Fibroblast of skin of abdomen (primary cell): ENCODE results near the gene HNRNPH3. TPM values are rescaled to one million over a fixed set of nuclear protein-coding genes. Genes with fewer than 3 reads are reported as not detected.
A peak's percentile ranks its signal among the peaks of the same experiment; 100 is the strongest.
"Not testable (repeated sequence)": the region's sequence is repeated elsewhere in the genome, so short reads cannot be mapped to it uniquely, and the experiment has no call there.

Source experiments
- DNase-seq: peaks from one replicate; pipeline ENCODE4 v3.0.0-alpha.2; 2013
- polyA plus RNA-seq, 2 experiments: library from polyadenylated mRNA; unstranded; fragments of 120-200 nt; gene quantifications; one replicate each; pipeline ENCODE4 v1.2.1, GENCODE V29; 2013; ENCODE audit not compliant: insufficient read length in 2 of 2

The HNRNPH3 gene
- polyA plus RNA-seq (2013, experiment 1 of 2; ENCODE audit: insufficient read length), result 228 TPM
- 213 TPM for polyA plus RNA-seq (2013, experiment 2 of 2; ENCODE audit: insufficient read length)

DNA sequence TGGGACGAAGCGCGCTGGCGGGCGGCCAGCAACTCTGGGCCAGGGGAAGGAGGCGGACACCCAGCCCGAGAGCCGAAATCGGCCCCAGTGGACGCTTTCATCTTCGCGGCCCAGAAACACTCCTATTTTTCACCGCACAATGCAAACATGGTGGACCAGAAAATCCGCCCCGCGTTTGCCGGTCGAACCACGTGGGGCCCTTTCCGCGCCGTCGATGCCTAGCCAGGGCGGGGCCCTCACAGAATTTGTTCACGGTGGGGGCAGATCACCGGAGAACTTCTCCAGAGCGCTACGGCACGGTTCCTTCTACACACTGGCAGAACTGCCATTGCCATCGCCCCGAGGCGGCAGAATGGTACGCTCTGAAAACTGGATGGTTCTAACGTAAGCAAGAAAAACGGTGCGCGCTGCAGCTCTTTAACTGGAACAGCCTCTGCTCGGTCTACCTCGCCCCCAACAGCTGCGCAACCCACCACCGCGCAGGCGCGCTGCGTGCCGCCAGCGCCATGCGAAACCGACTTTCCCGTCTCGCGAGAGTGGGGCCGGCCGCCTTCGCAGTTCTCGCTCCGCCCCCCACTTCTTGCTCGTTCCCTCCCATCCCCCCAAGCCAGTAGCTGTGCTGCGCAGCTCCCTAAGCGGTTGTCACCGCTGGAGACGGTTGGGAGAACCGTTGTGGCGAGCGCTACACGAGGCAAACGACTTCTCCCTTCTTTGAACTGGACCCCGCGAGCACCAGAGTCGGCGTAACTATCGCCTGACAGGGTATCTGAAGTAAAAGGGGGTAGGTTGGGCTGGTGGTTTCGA, at the start of gene HNRNPH3:
HNRNPH3 (plus strand) TSS at position 610 of the 804 bp plus-strand sequence. CDS start 5,158 bp downstream, outside the sequence.
- DNase-seq, result peak; percentile 98

DNA sequence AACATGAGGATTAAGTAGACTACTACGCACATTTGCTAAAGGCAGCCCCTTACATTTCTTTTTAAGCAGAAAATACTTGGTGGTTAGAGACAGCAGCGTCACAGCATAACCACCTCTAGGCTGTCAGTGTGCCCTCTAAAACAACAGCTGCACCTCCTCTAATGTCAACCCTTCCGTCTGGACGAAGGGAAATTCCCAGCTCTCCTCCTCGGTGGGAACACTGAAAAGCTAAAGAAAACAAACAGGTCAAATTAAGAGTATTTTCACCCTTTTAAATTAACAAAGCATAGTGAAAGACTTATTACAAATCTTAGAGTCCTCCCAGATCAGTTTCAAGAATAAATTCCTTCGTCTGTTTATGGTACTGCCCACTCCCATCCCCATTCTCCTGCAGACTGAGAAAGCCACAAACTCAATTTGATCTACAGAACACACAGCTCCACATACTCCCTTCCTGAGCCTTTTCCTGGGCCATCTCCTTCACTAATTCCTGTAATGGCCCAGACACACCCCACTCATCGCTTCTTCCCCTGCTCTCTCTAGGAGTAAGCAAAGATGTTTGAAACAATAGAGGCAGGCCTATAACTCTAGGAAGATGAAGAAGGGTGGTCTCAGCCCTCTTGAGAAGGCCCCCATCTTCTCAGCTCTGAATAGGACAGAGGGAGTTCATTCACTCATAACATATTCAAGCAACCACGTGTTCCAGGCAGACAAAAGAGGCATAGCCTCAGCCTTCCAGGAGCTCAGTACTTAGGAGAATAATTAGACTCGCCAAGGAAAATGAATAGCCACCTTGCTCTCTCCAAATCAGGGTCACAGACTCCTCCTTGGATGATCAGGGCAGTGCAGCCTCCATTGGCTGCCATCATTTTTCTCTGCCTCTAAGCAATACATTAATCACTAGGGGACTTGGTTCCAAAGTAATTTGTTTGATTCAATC, 47.5 kb upstream of the HNRNPH3 start:
- no peak for DNase-seq

DNA sequence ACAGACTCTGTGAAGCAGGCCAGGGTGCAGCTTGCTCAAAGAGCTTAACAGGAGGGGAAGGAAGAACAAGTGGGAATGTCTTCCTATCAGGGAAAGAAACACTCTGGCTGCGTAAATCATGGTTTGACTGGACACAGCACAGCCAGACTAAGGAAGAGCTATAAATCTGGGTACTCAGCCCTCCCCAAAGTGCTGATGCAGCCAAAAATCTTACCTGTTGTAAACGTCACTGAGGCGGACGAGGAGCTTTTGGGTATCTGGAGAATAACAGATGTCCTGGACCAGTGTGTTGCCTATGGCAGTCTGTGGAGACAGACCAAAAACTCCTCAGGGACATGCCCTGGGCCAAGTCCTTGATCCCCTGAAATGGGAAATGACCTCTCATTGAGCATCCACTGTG, 43.1 kb upstream of the HNRNPH3 start:
- no peak for DNase-seq

- no peak for DNase-seq
These were observed 41.1 kb upstream of the HNRNPH3 start for GRCh38 chr10:68290736-68291135.

GRCh38 chr10:68296843-68297663, 34.8 kb upstream of the HNRNPH3 start:
- DNase-seq, result peak; percentile 52

- no peak for DNase-seq
These were observed 30.6 kb upstream of the HNRNPH3 start for GRCh38 chr10:68301301-68301700.

DNA sequence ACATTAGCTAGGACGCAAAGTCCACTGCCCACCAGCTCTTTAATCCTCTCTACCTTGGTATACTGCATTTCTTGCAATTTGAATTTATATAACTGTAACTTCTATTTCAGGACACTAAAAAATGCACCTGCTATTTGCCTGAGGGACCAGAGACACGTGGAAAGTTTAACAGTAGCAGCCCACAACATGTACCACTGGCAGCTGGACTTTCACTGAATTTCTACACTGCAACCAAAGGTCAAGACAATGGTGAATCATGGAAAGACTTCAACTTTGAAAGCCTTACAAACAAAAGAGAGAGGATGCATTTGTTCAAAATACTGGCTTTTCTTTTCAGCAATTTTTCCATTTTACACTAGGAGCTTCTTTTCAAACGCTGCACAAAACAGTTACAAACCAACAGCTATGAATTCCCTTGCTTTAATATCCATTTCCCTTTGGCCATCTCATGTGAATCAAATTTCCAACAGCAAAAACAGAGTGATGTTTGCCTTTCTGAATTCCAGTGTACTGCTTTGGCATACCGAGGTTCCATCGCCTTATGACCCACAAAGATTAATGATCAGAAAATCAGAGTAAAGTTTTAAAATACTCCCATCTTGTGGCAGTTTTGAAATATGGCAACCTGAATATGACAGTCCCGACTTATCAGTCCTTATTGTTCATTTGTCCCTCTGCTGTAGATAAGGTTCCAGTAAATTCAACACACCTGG, 29.9 kb upstream of the HNRNPH3 start:
- DNase-seq, result peak; percentile 63

GRCh38 chr10:68302503-68302823, 29.4 kb upstream of the HNRNPH3 start:
- no peak for DNase-seq

- DNase-seq, result no peak
These were observed 29.0 kb upstream of the HNRNPH3 start for GRCh38 chr10:68302871-68303270.

GRCh38 chr10:68303849-68304412, 27.9 kb upstream of the HNRNPH3 start:
- DNase-seq, result no peak

DNA sequence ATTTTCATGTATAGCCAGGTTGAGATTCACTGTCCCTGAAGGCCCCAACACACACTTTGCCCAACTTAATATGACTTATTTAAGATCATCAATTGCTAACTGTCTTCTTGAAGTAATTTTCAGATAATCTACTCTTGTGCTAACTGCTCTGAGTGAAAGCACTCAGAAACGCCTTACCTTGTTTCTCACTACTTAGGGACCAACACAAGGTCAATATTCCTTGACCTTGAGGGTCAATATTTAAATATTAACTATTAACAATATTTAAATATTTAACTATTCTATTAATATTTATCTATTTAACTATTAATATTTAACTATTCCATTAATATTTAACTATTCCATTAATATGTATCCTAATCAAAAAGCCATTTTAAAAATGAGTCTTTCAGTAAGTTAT, 26.0 kb upstream of the HNRNPH3 start:
- DNase-seq, result no peak

DNA sequence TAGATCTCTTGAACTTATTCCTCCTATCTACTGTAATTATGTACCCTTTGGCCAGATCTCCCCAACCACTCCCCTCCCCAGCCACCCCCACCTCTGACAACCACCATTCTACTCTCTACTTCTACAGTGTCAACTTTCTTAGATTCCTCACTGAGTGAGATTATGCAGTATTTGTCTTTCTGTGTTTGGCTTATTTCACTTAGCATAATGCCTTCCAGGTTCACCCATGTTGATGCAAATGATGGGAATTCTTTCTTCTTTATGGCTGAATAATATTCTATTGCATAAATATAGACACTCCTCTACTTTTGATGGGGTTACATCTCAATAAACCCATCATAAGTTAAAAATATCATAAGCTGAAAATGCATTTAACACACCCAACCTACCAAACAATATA, 21.3 kb upstream of the HNRNPH3 start:
- no peak for DNase-seq

DNA sequence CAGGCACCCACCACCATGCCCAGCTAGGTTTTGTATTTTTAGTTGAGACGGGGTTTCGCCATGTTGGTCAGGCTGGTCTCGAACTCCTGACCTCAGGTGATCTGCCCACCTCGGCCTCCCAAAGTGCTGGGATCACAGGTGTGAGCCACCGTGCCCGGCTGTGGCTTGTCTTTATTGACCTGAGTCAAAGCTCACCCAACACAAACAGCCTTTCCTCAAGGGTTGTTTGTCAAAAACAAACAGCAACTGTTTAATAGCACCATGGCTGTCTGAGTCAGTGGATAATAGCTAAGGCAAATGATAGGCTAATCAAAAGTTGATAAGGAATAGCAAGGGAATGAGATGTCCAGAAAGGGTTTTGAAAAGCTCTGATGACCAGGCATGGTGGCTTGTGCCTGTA, 16.9 kb upstream of the HNRNPH3 start:
- not testable (repeated sequence) for DNase-seq

DNA sequence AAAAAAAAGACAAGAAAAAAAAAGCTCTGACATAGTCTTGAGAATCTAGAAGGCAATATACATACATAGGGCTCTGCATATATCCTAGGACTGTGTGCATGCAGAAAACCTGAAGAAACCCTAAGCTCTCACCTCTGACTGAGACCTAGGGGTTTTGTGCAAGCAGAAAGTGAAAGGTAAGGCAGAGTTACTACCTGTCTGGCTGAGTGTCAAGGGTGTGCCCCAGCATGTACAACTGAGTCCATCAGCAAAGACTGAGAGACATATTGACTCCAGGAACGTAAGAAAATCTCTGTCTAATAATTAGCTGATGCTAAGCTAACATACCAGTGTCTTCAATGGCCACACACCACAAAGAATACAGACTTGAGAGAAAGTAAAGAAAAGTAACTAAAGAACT, 16.3 kb upstream of the HNRNPH3 start:
- no peak for DNase-seq

- DNase-seq, result no peak
These were observed 13.4 kb upstream of the HNRNPH3 start for GRCh38 chr10:68318331-68319059.

GRCh38 chr10:68324396-68324795, 7.5 kb upstream of the HNRNPH3 start:
- DNase-seq, result not testable (repeated sequence)

DNA sequence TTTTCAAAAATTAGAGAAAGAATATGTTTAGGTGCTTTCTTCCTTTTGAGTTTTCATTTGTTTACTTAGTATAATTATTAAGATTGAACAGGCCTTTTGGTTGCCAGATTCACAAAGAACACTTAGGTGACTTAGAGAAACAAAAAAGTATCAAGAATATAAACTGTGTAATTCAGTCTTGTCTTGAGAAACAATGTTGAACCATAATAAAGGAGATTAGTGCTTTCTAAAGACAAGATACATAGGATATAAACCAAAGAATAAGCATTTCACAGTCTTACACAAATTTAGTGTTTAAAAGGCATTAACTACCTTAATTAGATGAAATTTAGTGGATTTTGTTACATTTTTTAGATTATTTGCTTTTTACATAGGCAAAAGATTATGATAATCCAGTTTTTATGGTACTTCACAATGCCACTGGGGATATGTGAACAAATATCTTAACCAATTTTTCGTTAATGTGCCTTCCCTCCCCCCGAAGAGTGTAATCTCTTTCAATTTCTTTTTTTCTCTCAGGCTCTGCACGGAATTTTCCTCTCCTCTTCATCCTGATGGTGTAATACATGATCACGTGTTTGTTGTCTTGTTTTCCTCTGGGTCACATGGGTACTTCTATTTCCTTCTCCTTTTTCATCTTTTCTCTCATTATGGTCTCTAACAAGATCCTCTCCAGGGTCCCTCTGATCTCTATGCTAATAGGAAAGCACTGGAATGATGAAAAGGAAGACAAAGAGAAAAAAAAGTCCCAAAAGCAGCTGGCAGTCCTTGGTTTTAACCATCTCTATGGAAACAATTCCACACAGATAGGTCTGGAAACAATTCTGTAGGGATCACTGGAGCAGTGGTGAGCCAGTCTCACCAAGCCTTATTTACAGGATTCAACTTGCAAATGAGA, 3.7 kb upstream of the HNRNPH3 start:
- DNase-seq, result peak; percentile 66

DNA sequence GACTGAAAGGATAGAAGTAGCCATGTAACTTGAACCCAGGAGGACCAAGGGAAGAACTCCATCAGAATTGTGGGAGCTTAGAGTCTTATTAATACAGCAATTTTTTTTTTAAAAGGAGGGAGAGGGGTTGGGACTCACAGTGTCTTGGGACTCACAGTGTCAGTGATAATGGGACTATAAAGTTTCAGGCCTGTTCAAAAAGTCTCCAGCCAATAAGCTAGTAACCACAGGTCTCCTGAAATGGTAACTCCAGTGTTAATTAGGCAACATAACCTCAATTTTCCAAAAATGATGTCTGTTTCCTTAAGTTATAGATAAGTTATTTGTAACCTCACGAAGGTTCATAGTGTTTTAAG, 2.4 kb upstream of the HNRNPH3 start:
- no peak for DNase-seq

- peak; percentile 20 for DNase-seq
These were observed 911 bp upstream of the HNRNPH3 start for GRCh38 chr10:68330852-68331454.
